Vagina (tissue), 2 donors: ENCODE results near the gene PGBD5.

Experiments
- POLR2A ChIP-seq, 2 donors: fragments of 450-650 bp; IDR thresholded peaks; one replicate each; pipeline ENCODE4 v1.6.1; 2017; ENCODE audit warnings: antibody characterized with exemption in 2 of 2, mild to moderate bottlenecking in 2 of 2, moderate library complexity in 2 of 2
- TF ChIP-seq, protein P1 (sequence below), 3 experiments: fragments of 450-650 bp in 2 of 3; fragments of 200-600 bp in 1 of 3; sonication (generic) in 1 of 3; IDR thresholded peaks; one replicate each; pipeline ENCODE4 v1.5.1; 2017 to 2019; ENCODE audit warnings: antibody characterized with exemption in 3 of 3, mild to moderate bottlenecking in 2 of 3, moderate library complexity in 2 of 3

DNA sequence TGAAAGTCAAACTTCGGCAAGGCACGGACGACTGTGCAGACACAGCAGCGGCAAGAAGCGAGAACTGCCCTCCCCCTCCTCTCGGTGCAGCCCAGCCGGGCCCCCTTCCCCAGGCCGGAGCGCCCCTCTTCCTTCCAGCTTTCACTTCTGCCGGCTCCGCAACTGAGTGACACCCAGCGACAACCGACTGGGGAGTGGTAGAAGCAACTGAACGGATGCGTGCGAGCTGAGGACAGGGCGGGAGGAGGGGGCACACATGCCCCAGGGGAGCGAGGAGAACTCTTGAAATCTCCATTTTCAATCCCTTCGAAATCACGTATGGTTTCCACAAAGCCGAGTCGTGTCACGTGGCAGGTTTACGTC, 146.6 kb downstream of the PGBD5 start:
- TF ChIP-seq POLR2A (IDR thresholded peaks at IDR 0.05), result no peak
- TF ChIP-seq, protein P1, sequence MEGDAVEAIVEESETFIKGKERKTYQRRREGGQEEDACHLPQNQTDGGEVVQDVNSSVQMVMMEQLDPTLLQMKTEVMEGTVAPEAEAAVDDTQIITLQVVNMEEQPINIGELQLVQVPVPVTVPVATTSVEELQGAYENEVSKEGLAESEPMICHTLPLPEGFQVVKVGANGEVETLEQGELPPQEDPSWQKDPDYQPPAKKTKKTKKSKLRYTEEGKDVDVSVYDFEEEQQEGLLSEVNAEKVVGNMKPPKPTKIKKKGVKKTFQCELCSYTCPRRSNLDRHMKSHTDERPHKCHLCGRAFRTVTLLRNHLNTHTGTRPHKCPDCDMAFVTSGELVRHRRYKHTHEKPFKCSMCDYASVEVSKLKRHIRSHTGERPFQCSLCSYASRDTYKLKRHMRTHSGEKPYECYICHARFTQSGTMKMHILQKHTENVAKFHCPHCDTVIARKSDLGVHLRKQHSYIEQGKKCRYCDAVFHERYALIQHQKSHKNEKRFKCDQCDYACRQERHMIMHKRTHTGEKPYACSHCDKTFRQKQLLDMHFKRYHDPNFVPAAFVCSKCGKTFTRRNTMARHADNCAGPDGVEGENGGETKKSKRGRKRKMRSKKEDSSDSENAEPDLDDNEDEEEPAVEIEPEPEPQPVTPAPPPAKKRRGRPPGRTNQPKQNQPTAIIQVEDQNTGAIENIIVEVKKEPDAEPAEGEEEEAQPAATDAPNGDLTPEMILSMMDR (IDR thresholded peaks at IDR 0.05), result no peak
